ENCODE data around the gene LHX6.

GRCh38 chr9:122218935-122219855 lies 9.6 kb downstream of the LHX6 start:
- no peak for TF ChIP-seq CTCF (conservative IDR thresholded peaks at IDR 0.05; ENCODE audit: low read depth, low read length)
- no peak for TF ChIP-seq MAFK (IDR thresholded peaks at IDR 0.05; ENCODE audit: low read depth, low read length)
- no peak for TF ChIP-seq POLR2A (IDR thresholded peaks at IDR 0.05; ENCODE audit: low read depth, low read length)
- TF ChIP-seq MXI1 (IDR thresholded peaks at IDR 0.05; ENCODE audit: borderline replicate concordance, low read depth, low read length): no peak
